GM23248 (cell line): ENCODE results near the gene ATP2B2. TPM values are rescaled to one million over a fixed set of nuclear protein-coding genes. Genes with fewer than 3 reads are reported as not detected.

ENCODE experiments used
- DNase-seq: peaks from one replicate; pipeline ENCODE4 v3.0.0-alpha.2; 2015
- H2AFZ ChIP-seq: fragments of 200-600 bp; sonication (generic); 2 replicates; pipeline ENCODE4 v1.6.1; 2016; ENCODE audit warnings: antibody characterized with exemption
- H3F3A ChIP-seq: fragments of 200-600 bp; sonication (generic); 2 replicates; pipeline ENCODE4 v1.6.1; 2016; ENCODE audit warnings: mild to moderate bottlenecking, antibody characterized with exemption, mixed run types; ENCODE audit not compliant: insufficient read depth
- H3K27ac ChIP-seq: fragments of 200-600 bp; sonication (generic); 2 replicates; pipeline ENCODE4 v1.5.1; 2016; ENCODE audit warnings: mild to moderate bottlenecking
- H3K27me3 ChIP-seq: fragments of 200-600 bp; sonication (generic); replicated peaks from 2 replicates; pipeline ENCODE4 v1.6.1; 2016; ENCODE audit warnings: mild to moderate bottlenecking; ENCODE audit not compliant: insufficient read depth
- H3K36me3 ChIP-seq: fragments of 200-600 bp; sonication (generic); 2 replicates; pipeline ENCODE4 v1.6.1; 2016; ENCODE audit warnings: low read depth, mild to moderate bottlenecking
- H3K4me1 ChIP-seq: fragments of 200-600 bp; sonication (generic); 2 replicates; pipeline ENCODE4 v1.6.1; 2016; ENCODE audit warnings: mild to moderate bottlenecking; ENCODE audit not compliant: insufficient read depth
- H3K4me2 ChIP-seq: fragments of 200-600 bp; sonication (generic); one replicate; pipeline ENCODE4 v1.6.1; 2016; ENCODE audit warnings: mild to moderate bottlenecking; ENCODE audit not compliant: unreplicated experiment
- H3K4me3 ChIP-seq: fragments of 200-600 bp; sonication (generic); 2 replicates; pipeline ENCODE4 v1.5.1; 2016; ENCODE audit warnings: mild to moderate bottlenecking
- H3K79me2 ChIP-seq: fragments of 200-600 bp; sonication (generic); 2 replicates; pipeline ENCODE4 v1.6.1; 2016; ENCODE audit warnings: mild to moderate bottlenecking; ENCODE audit not compliant: insufficient read depth
- H3K9ac ChIP-seq: fragments of 200-600 bp; sonication (generic); 2 replicates; pipeline ENCODE4 v1.6.1; 2016; ENCODE audit warnings: mild to moderate bottlenecking
- H3K9me2 ChIP-seq: fragments of 200-600 bp; sonication (generic); 2 replicates; pipeline ENCODE4 v1.6.1; 2016; ENCODE audit warnings: mixed run types, mild to moderate bottlenecking, moderate library complexity; ENCODE audit not compliant: insufficient read depth
- H3K9me3 ChIP-seq: fragments of 200-600 bp; sonication (generic); one replicate; pipeline ENCODE4 v1.6.1; 2017; ENCODE audit warnings: low read depth
- H4K20me1 ChIP-seq: fragments of 200-600 bp; sonication (generic); 2 replicates; pipeline ENCODE4 v1.6.0; 2016; ENCODE audit not compliant: insufficient read depth
- EZH2 ChIP-seq: fragments of 200-600 bp; sonication (generic); IDR thresholded peaks from 2 replicates; pipeline ENCODE4 v1.6.1; 2018; ENCODE audit warnings: antibody characterized with exemption, mild to moderate bottlenecking; ENCODE audit not compliant: insufficient read depth, poor library complexity, severe bottlenecking
- EZH2phosphoT487 ChIP-seq: fragments of 200-600 bp; sonication (generic); IDR thresholded peaks from 2 replicates; pipeline ENCODE4 v1.6.1; 2018; ENCODE audit warnings: antibody characterized with exemption, moderate library complexity, mild to moderate bottlenecking, low read depth; ENCODE audit not compliant: insufficient read depth
- WGBS, 2 experiments: methylation state at CpG; one replicate each; pipeline ENCODE4 v1.1.6; 2015 to 2017; ENCODE audit warnings: low lambda C conversion rate in 2 of 2, low coverage in 1 of 2; ENCODE audit errors: missing lambda C conversion rate in 2 of 2; 5-methylcytosine and 5-hydroxymethylcytosine counted together
- in situ Hi-C: fragments of 300-500 bp; cut with MboI; formaldehyde crosslinking; loops from 2 replicates; pipeline ENCODE4 v1.15.0; 2020
- polyA plus RNA-seq: library from polyadenylated mRNA; unstranded; fragments of >200 nt; fragmentation: Nextera tagmentation; extraction: Ambion mirVana; gene quantifications from 2 replicates; pipeline ENCODE4 v1.2.1, GENCODE V29; 2016
- total RNA-seq: library from RNA; depleted of rRNA; stranded (reverse); fragments of >200 nt; shearing (Covaris generic); gene quantifications from 2 replicates; pipeline ENCODE4 v1.2.3, GENCODE V29; 2014

ATP2B2 gene
- total and polyA plus RNA-seq, 2 experiments from 2014 or later, result not detected

GRCh38 chr3:10419637-10420232 is 85.7 kb downstream of the ATP2B2 start:
- no peak overlapping the region for H3K9ac ChIP-seq
- no peaks in the 10 kb centered on the region for H3K79me2 ChIP-seq
- H3K36me3 ChIP-seq, result no peaks in the 10 kb centered on the region
- no peak for DNase-seq
- no peaks in the 10 kb centered on the region for H3F3A ChIP-seq
- H4K20me1 ChIP-seq, result no peaks in the 10 kb centered on the region
- in situ Hi-C loops, result no loop called here
- 61 to 64% methylated on average over 11 of the region's 11 CpGs for WGBS, 2 experiments
- TF ChIP-seq EZH2phosphoT487, result no peak
- no peak for TF ChIP-seq EZH2
- no peak overlapping the region for H3K4me2 ChIP-seq
- no peaks in the 10 kb centered on the region for H3K9me3 ChIP-seq
- H3K9me2 ChIP-seq, result no peaks in the 10 kb centered on the region
- H3K27me3 ChIP-seq, result peaks cover 52% of the 10 kb centered on the region
- H3K4me1 ChIP-seq, result no peaks in the 10 kb centered on the region
- H2AFZ ChIP-seq, result no peak overlapping the region
- H3K27ac ChIP-seq, result no peak overlapping the region
- H3K4me3 ChIP-seq, result no peak overlapping the region

- no peak for TF ChIP-seq EZH2
- no peak for TF ChIP-seq EZH2phosphoT487
- H4K20me1 ChIP-seq, result no peaks in the 10 kb centered on the region
- no peak overlapping the region for H2AFZ ChIP-seq
- H3K4me3 ChIP-seq, result no peak overlapping the region
- WGBS, 2 experiments, result 58 to 68% methylated on average over 2 of the region's 2 CpGs
- no peaks in the 10 kb centered on the region for H3K36me3 ChIP-seq
- H3K9me3 ChIP-seq, result no peaks in the 10 kb centered on the region
- in situ Hi-C loops, result no loop called here
- peaks cover 37% of the 10 kb centered on the region for H3K27me3 ChIP-seq
- no peaks in the 10 kb centered on the region for H3K9me2 ChIP-seq
- no peak overlapping the region for H3K9ac ChIP-seq
- H3K27ac ChIP-seq, result no peak overlapping the region
- peak; percentile 40 for DNase-seq
- no peaks in the 10 kb centered on the region for H3K79me2 ChIP-seq
- no peaks in the 10 kb centered on the region for H3F3A ChIP-seq
- H3K4me1 ChIP-seq, result no peaks in the 10 kb centered on the region
- no peak overlapping the region for H3K4me2 ChIP-seq
Observed at GRCh38 chr3:10417847-10418246, 87.5 kb downstream of the ATP2B2 start.

GRCh38 chr3:10416730-10417300 is 88.6 kb downstream of the ATP2B2 start:
- no peaks in the 10 kb centered on the region for H4K20me1 ChIP-seq
- no peak overlapping the region for H3K4me2 ChIP-seq
- no peaks in the 10 kb centered on the region for H3F3A ChIP-seq
- no peak overlapping the region for H3K27ac ChIP-seq
- H2AFZ ChIP-seq, result no peak overlapping the region
- no peaks in the 10 kb centered on the region for H3K4me1 ChIP-seq
- no peaks in the 10 kb centered on the region for H3K36me3 ChIP-seq
- no peak for TF ChIP-seq EZH2
- no peak for TF ChIP-seq EZH2phosphoT487
- no peaks in the 10 kb centered on the region for H3K79me2 ChIP-seq
- peaks cover 31% of the 10 kb centered on the region for H3K27me3 ChIP-seq
- no peaks in the 10 kb centered on the region for H3K9me2 ChIP-seq
- WGBS, 2 experiments, result 22 to 28% methylated on average over 12 to 18 of the region's 19 CpGs
- no peak overlapping the region for H3K4me3 ChIP-seq
- in situ Hi-C loops, result no loop called here
- no peak for DNase-seq
- H3K9me3 ChIP-seq, result no peaks in the 10 kb centered on the region
- no peak overlapping the region for H3K9ac ChIP-seq

GRCh38 chr3:10413041-10413440 is 92.3 kb downstream of the ATP2B2 start:
- DNase-seq, result no peak
- Histone ChIP-seq H3K4me2 (no peak overlapping the region), H3K36me3 (no peaks in the 10 kb centered on the region), H2AFZ (no peak overlapping the region), H3K27me3 (peaks cover 36% of the 10 kb centered on the region), H3K4me3 (no peak overlapping the region), H3K9ac (no peak overlapping the region), H3K9me2 (no peaks in the 10 kb centered on the region), H3K79me2 (no peaks in the 10 kb centered on the region), H3K4me1 (no peaks in the 10 kb centered on the region), H3F3A (no peaks in the 10 kb centered on the region), H3K9me3 (no peaks in the 10 kb centered on the region), H3K27ac (no peak overlapping the region), H4K20me1 (no peaks in the 10 kb centered on the region)
- 58 to 59% methylated on average over 4 of the region's 4 CpGs for WGBS, 2 experiments
- TF ChIP-seq EZH2 (no peak), EZH2phosphoT487 (no peak)
- in situ Hi-C loops, result no loop called here
